Progenitor cell of endocrine pancreas (in vitro differentiated cells): ENCODE measurements around the gene AGMO. TPM values are rescaled to one million over a fixed set of nuclear protein-coding genes. Genes with fewer than 3 reads are reported as not detected.

Experiments
- DNase-seq: peaks from one replicate; pipeline ENCODE4 v3.0.0; 2021; ENCODE audit warnings: low spot score; ENCODE audit not compliant: unreplicated experiment
- H3K27ac Mint-ChIP-seq: 2 replicates; pipeline ENCODE4 v1.8.0; 2021; ENCODE audit warnings: mild to moderate bottlenecking, moderate library complexity, mixed read lengths
- H3K27me3 Mint-ChIP-seq: 2 replicates; pipeline ENCODE4 v1.8.0; 2021; ENCODE audit warnings: mixed read lengths
- H3K36me3 Mint-ChIP-seq: 2 replicates; pipeline ENCODE4 v1.8.0; 2022; ENCODE audit warnings: mixed read lengths; ENCODE audit not compliant: insufficient read depth
- H3K4me1 Mint-ChIP-seq: 2 replicates; pipeline ENCODE4 v1.8.0; 2021; ENCODE audit warnings: low read depth, mixed read lengths
- H3K4me3 Mint-ChIP-seq: 2 replicates; pipeline ENCODE4 v1.8.0; 2021; ENCODE audit warnings: low read depth, mild to moderate bottlenecking, moderate library complexity, mixed read lengths
- H3K9me3 Mint-ChIP-seq: 2 replicates; pipeline ENCODE4 v1.8.0; 2021; ENCODE audit warnings: low read depth, mixed read lengths
- total RNA-seq: library from RNA; stranded (reverse); gene quantifications from 2 replicates; pipeline ENCODE4 v1.2.1, GENCODE V29; 2021
- TF ChIP-seq, protein P1 (sequence below): fragments of 200-600 bp; sonication (generic); IDR thresholded peaks from one replicate; pipeline ENCODE4 v1.5.0; 2021; ENCODE audit warnings: antibody characterized with exemption, mild to moderate bottlenecking; ENCODE audit not compliant: unreplicated experiment

The AGMO gene
- total RNA-seq, 1 donor from 2014 or later = 0.19 TPM

DNA sequence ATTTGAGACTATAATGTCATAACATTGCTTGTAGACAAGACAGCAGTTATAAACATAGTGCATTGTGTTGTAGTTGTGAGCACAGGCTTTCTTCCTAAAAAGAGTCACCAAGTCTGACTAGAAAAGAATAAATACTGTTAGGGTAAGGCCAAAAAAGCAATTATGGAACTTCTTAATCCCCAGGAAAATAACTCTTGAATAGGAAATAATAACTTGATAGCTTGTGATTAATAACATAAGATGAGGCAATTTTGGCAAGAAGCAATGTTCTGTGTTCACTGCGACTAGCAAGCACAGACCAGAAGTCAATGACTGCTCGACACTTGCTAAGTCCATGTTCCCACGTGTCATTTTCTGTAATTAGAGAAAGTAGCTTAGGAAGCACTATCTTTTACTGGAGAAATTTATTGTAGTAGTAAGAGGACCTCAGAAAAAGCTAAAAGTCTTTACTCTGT is 97.1 kb downstream of the AGMO start:
- H3K4me1 Mint-ChIP-seq = no peaks in the 10 kb centered on the region
- H3K27me3 Mint-ChIP-seq = no peaks in the 10 kb centered on the region
- TF ChIP-seq, protein P1, sequence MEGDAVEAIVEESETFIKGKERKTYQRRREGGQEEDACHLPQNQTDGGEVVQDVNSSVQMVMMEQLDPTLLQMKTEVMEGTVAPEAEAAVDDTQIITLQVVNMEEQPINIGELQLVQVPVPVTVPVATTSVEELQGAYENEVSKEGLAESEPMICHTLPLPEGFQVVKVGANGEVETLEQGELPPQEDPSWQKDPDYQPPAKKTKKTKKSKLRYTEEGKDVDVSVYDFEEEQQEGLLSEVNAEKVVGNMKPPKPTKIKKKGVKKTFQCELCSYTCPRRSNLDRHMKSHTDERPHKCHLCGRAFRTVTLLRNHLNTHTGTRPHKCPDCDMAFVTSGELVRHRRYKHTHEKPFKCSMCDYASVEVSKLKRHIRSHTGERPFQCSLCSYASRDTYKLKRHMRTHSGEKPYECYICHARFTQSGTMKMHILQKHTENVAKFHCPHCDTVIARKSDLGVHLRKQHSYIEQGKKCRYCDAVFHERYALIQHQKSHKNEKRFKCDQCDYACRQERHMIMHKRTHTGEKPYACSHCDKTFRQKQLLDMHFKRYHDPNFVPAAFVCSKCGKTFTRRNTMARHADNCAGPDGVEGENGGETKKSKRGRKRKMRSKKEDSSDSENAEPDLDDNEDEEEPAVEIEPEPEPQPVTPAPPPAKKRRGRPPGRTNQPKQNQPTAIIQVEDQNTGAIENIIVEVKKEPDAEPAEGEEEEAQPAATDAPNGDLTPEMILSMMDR = no peak
- no peak overlapping the region for H3K27ac Mint-ChIP-seq
- no peaks in the 10 kb centered on the region for H3K36me3 Mint-ChIP-seq
- no peaks in the 10 kb centered on the region for H3K9me3 Mint-ChIP-seq
- DNase-seq = no peak
- H3K4me3 Mint-ChIP-seq = no peak overlapping the region

DNA sequence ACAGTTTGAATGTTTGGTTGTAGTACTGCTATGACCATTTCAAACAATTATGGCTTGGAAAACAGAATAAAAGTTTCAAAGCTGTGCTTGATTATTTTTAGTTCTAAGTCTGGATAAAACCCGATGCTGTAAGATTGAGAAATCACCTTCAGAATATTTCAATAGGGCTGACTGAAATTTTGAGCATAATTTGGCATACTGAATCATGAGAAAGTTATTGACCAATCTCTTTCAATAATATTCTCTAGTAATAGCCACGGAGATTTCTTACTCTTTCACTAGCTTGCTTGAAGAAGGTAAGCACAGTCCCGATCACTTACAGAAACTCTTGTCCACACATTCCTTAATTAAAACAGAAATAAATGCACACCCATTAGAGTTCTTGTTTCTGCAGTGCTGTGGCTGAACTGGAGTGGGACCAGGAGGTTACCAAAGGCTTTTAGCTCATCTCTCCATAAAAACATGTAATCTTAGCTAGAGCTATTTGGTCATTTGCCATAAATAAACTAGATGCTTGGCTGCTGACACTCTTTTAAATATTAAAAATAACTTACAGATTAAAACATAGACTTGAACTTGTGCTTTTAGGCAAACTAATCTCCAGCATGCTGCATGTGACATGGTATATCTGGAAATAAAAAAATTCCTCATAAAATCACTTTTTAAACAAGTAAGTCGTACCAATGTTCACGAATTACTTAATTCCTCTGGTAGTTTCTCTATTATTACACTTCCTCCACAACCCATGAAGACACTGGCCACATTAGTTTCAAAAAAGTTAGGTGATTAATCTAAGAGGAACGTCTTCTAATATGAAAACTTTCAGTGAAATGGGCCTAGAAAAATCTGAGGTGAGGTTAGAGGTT is 97.8 kb downstream of the AGMO start:
- TF ChIP-seq, protein P1 = no peak
- DNase-seq = no peak
- H3K27ac Mint-ChIP-seq = no peak overlapping the region
- peaks cover 4% of the 10 kb centered on the region for H3K4me1 Mint-ChIP-seq
- no peaks in the 10 kb centered on the region for H3K9me3 Mint-ChIP-seq
- no peaks in the 10 kb centered on the region for H3K36me3 Mint-ChIP-seq
- no peak overlapping the region for H3K4me3 Mint-ChIP-seq
- no peaks in the 10 kb centered on the region for H3K27me3 Mint-ChIP-seq

DNA sequence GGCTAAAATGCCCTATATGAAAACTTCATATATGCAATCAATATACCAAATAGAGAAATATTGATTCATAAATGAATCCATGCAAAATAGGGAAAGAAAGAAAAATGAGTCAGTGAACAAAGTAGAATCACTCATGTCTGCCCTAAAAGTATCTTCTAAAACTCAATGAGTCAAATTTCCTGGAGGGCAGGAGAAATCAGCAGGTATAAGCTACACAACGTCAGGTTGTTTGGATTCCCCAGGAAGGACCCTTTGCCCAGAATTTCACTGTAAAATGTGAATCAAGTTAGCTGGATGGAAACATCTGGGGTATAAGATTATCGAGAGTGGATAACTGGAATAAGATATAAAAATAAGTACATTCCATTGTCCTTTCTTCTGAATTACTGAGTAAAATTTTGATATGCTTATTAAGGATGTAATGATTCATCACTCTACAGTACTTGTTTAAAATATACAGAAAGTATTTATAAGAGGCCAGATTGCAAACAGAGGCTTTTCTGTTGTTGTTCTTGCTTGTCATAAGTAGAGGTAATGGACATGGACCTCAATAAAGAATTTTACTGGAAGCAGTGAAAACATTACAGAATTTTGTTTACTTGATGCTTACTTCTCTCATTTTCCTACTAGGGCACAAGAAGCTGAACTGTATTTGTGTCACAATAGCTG is 99.0 kb downstream of the AGMO start:
- no peak for DNase-seq
- no peaks in the 10 kb centered on the region for H3K9me3 Mint-ChIP-seq
- TF ChIP-seq, protein P1 = no peak
- peaks cover 7% of the 10 kb centered on the region for H3K4me1 Mint-ChIP-seq
- no peak overlapping the region for H3K27ac Mint-ChIP-seq
- no peak overlapping the region for H3K4me3 Mint-ChIP-seq
- no peaks in the 10 kb centered on the region for H3K27me3 Mint-ChIP-seq
- no peaks in the 10 kb centered on the region for H3K36me3 Mint-ChIP-seq

DNA sequence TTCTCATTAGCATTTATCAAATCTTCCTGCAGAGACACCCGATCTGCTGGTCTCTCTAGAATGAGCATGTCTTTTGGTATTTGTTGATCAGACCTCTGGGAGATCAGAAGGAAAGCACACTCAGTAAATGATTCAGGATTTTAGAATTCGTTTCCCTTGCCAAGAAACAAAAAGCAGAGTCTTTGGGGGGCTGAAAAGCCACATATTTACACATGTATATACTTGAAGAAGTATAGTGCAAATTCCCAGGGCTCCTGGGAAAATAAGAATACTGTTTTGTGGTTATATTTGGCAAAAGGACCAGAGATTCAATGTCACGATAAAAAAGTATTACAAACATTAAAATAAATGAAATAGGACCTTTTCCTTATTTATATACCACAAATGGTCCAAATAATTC is 100.2 kb downstream of the AGMO start:
- Mint-ChIP-seq H3K36me3 (no peaks in the 10 kb centered on the region), H3K27ac (no peak overlapping the region), H3K4me1 (peaks cover 7% of the 10 kb centered on the region), H3K4me3 (no peak overlapping the region), H3K9me3 (no peaks in the 10 kb centered on the region), H3K27me3 (no peaks in the 10 kb centered on the region)
- TF ChIP-seq, protein P1 = no peak
- no peak for DNase-seq

DNA sequence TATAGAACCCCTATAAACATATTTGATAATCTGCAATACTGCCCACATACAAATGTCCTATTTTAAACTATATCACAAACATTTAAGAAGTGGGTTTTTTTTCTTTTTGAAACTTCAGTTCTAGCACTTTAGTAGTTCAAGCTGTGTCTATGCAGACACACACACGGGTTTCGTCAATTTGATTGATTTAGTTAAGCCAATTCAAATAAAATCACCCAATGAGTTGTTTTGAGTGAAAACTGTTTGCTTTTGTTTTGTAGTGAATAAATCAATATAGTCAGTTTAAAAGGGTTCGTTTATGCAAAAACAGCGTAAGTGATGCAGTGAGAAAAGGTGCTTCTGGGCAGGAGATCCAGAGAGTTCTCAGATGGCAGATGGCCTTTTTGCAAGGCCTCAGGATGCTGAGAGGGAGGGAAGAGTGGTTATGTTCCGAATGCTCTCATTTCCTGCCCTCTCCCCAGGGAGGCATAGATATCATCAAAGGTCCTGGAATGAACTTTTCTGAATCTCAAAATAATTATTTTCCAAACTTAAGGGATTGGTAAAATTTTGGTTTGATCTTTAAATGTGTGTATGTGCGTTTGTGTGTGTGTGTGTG is 102.7 kb downstream of the AGMO start:
- Mint-ChIP-seq H3K27ac (no peak overlapping the region), H3K4me3 (no peak overlapping the region)

More for the DNA sequence above, 102.7 kb downstream of the AGMO start:
- no peaks in the 10 kb centered on the region for H3K9me3 Mint-ChIP-seq
- no peaks in the 10 kb centered on the region for H3K27me3 Mint-ChIP-seq
- no peaks in the 10 kb centered on the region for H3K36me3 Mint-ChIP-seq
- TF ChIP-seq, protein P1 = no peak
- peaks cover 7% of the 10 kb centered on the region for H3K4me1 Mint-ChIP-seq
- no peak for DNase-seq
